ENCODE measurements around the gene OR6X1.
"Not testable (repeated sequence)": the region's sequence is repeated elsewhere in the genome, so short reads cannot be mapped to it uniquely, and the experiment has no call there.

The OR6X1 gene

GRCh38 chr11:123751781-123752180, 2.5 kb downstream of the OR6X1 start:
- no peak for DNase-seq

- DNase-seq = not testable (repeated sequence)
These were observed 6.0 kb downstream of the OR6X1 start for GRCh38 chr11:123748349-123748748.

- DNase-seq = no peak
These were observed 8.4 kb downstream of the OR6X1 start for GRCh38 chr11:123745764-123746451.

- DNase-seq = no peak
These were observed 11.6 kb downstream of the OR6X1 start for GRCh38 chr11:123742724-123743120.

- peak; percentile 25 to 29 for DNase-seq
These were observed 12.1 kb downstream of the OR6X1 start for GRCh38 chr11:123742031-123742723.

GRCh38 chr11:123741159-123742030, 12.9 kb downstream of the OR6X1 start, which contains the start of gene ZNF202:
ZNF202 (minus strand) TSS chr11:123741660; CDS start chr11:123730888, 10,772 bp downstream.
- peak; percentile 91 to 94 for DNase-seq

- no peak for DNase-seq
These were observed 13.5 kb downstream of the OR6X1 start for GRCh38 chr11:123740787-123741158.

GRCh38 chr11:123738374-123738773, 15.9 kb downstream of the OR6X1 start:
- no peak for DNase-seq

GRCh38 chr11:123736769-123737168, 17.5 kb downstream of the OR6X1 start:
- no peak for DNase-seq

- no peak for DNase-seq
These were observed 24.7 kb downstream of the OR6X1 start for GRCh38 chr11:123729602-123730001.

GRCh38 chr11:123725995-123726655, 28.2 kb downstream of the OR6X1 start:
- no peak for DNase-seq

- no peak for DNase-seq
These were observed 34.9 kb downstream of the OR6X1 start for GRCh38 chr11:123719452-123719851.

- no peak for DNase-seq
These were observed 35.8 kb downstream of the OR6X1 start for GRCh38 chr11:123718469-123718868.

GRCh38 chr11:123718063-123718462, 36.3 kb downstream of the OR6X1 start:
- no peak for DNase-seq

GRCh38 chr11:123712627-123713026, 41.7 kb downstream of the OR6X1 start:
- not testable (repeated sequence) for DNase-seq

GRCh38 chr11:123707606-123708205, 46.6 kb downstream of the OR6X1 start:
- DNase-seq = peak; percentile 66

GRCh38 chr11:123707206-123707605, 47.1 kb downstream of the OR6X1 start:
- no peak for DNase-seq

- DNase-seq = no peak
These were observed 50.0 kb downstream of the OR6X1 start for GRCh38 chr11:123704341-123704740.
